RPMI7951 (cell line): Measurements from ENCODE around the gene ZNF445. TPM values are rescaled to one million over a fixed set of nuclear protein-coding genes. Genes with fewer than 3 reads are reported as not detected.
"Not testable (repeated sequence)": the region's sequence is repeated elsewhere in the genome, so short reads cannot be mapped to it uniquely, and the experiment has no call there.

ENCODE experiments used
- DNase-seq: peaks from one replicate; pipeline ENCODE4 v3.0.0-alpha.2; 2012; ENCODE audit warnings: low read depth
- total RNA-seq: library from RNA; depleted of rRNA; stranded (reverse); fragments of >200 nt; shearing (Covaris generic); gene quantifications from 2 replicates; pipeline ENCODE4 v1.2.3, GENCODE V29; 2014; rRNA removed

ZNF445 gene
- total RNA-seq, 1 experiment from 2014 or later, result 4.1 TPM

GRCh38 chr3:44398853-44399252 lies 78.6 kb downstream of the ZNF445 start:
- DNase-seq, result no peak

- DNase-seq, result not testable (repeated sequence)
These were observed 79.2 kb downstream of the ZNF445 start for GRCh38 chr3:44398271-44398670.

- no peak for DNase-seq
These were observed 81.0 kb downstream of the ZNF445 start for GRCh38 chr3:44396200-44397171.

GRCh38 chr3:44395714-44396113 lies 81.8 kb downstream of the ZNF445 start:
- no peak for DNase-seq

- no peak for DNase-seq
These were observed 85.0 kb downstream of the ZNF445 start for GRCh38 chr3:44392489-44392888.

- DNase-seq, result no peak
These were observed 90.1 kb downstream of the ZNF445 start for GRCh38 chr3:44387404-44387803.

Other genes with a start within 250 kb of the ZNF445 start
- not detected in 2 replicates for gene TOPAZ1, start 235.8 kb downstream of the ZNF445 start, total RNA-seq
- gene TCAIM, start 138.9 kb downstream of the ZNF445 start, total RNA-seq, result 43.2 and 43.3 TPM in 2 replicates
- 3.6 and 5.8 TPM in 2 replicates for gene ZKSCAN7, start 77.5 kb upstream of the ZNF445 start, total RNA-seq
- 1.1 and 1.2 TPM in 2 replicates for gene ZNF660, start 107.3 kb upstream of the ZNF445 start, total RNA-seq
- 11.4 and 13.7 TPM in 2 replicates for gene ZNF197, start 147.4 kb upstream of the ZNF445 start, total RNA-seq
- gene ZNF35, start 171.1 kb upstream of the ZNF445 start, total RNA-seq, result 0.49 and 0.84 TPM in 2 replicates
- 5.3 and 6.1 TPM in 2 replicates for gene ZNF502, start 235.0 kb upstream of the ZNF445 start, total RNA-seq